GM21737 (cell line): ENCODE data around the gene GPC6.
"Not testable (repeated sequence)": the region's sequence is repeated elsewhere in the genome, so short reads cannot be mapped to it uniquely, and the experiment has no call there.

Experiments
- ATAC-seq: cut with Tn5 transposase; IDR thresholded peaks from one replicate; pipeline ENCODE4 v1.9.1; 2021; ENCODE audit warnings: mild to moderate bottlenecking, moderate library complexity; ENCODE audit not compliant: unreplicated experiment

The GPC6 gene

GRCh38 chr13:93422980-93423543 is 196.5 kb downstream of the GPC6 start:
- no peak for ATAC-seq

- no peak for ATAC-seq
Measured at GRCh38 chr13:93425411-93425810, 198.8 kb downstream of the GPC6 start.

- ATAC-seq: no peak
Measured at GRCh38 chr13:93430381-93430780, 203.8 kb downstream of the GPC6 start.

- ATAC-seq: no peak
Measured at GRCh38 chr13:93435651-93436050, 209.0 kb downstream of the GPC6 start.

- ATAC-seq: no peak
Measured at GRCh38 chr13:93437081-93437480, 210.5 kb downstream of the GPC6 start.

DNA sequence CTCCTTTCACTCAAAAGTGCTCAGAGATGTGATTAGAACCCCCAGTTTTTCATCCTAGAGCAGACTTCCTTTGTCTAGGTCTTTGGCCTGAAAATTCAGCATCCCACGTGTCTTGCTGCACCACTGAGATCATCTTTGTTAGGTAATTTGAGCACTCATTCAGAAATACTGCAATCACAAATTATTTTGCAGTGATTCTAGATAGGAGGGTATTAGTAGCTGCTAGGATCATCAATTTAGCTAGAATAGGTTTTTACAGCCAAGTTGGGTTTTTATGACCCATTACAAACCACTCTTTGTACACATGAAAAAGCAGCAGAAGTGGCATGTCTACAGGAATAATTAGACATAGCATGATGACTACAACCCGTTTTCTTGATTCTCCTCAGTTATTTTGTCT is 219.6 kb downstream of the GPC6 start:
- no peak for ATAC-seq

DNA sequence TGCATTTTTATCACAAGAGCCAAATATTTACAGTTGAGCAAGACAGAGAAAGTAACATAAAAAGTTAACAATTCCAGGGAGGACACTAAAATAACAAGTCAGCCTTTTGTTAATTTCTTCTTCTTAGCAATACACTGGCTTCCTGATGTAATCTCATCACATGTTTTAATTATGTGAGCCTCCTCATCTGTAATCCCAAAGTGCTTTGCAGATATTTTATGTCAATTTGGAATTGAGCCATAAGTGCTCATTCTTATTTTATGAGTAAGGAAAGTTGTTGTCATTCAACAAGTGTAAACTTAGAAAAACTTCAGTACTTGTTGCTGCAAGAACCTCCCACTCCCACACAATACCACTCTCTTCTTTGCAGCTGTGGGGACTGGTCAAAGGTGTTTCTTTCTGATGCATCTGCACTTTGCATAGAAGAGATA is 223.6 kb downstream of the GPC6 start:
- ATAC-seq: no peak

GRCh38 chr13:93450761-93451160 is 224.2 kb downstream of the GPC6 start:
- no peak for ATAC-seq

DNA sequence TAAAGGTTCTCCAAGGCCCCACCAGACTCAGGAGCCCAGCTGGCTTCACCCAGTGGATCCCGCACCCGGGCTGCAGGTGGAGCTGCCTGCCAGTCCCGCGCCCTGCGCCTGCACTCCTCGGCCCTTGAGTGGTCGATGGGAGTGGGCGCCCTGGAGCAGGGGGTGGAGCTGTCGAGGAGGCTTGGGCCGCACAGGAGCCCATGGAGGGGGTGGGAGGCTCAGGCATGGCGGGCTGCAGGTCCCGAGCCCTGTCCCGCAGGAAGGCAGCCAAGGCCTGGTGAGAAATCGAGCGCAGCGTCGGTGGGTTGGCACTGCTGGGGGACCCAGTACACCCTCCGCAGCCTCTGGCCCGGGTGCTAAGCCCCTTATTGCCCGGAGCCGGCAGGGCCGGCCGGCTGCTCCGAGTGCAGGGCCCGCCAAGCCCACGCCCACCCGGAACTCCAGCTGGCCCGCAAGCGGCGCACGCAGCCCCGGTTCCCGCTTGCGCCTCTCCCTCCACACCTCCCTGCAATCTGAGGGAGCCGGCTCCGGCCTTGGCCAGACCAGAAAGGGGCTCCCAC is 228.1 kb downstream of the GPC6 start:
- not testable (repeated sequence) for ATAC-seq

DNA sequence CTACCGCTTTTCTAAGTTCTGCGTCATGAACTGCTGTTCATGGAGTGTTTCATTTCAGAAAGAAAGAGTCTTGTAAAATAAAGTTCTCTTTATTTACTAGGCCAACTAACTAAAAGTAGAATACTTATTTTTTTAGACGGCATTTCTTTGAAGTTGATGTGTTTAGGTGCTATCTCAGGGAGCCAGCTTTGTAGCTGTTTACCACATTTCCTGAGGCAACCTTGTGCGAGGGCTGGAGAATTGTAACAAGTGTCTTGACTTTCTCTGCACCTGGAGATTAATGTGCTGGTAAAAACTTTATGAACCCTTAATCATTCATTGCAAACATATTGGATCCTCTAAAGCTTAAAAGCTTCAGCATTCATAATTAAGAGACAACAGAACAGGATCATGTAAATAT is 229.3 kb downstream of the GPC6 start:
- no peak for ATAC-seq

GRCh38 chr13:93460005-93460404 is 233.4 kb downstream of the GPC6 start:
- no peak for ATAC-seq

DNA sequence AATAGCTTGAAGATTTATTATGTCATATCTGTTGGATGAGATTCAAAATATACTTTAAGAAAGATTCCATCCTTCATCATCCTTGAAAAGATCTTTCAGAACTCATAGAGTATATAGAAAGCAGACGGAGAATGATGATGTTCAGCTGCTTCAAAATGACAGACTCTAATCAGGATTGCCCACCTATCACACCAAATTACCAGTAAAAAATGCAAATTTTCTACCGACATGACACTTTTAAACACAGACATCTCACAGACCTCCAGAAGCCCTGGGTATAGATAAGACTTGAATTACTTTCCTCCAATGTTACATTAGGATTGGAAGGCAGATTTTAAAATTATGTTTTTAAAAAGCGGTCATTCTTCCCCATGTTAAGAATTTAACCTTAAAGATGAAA is 235.5 kb downstream of the GPC6 start:
- no peak for ATAC-seq

DNA sequence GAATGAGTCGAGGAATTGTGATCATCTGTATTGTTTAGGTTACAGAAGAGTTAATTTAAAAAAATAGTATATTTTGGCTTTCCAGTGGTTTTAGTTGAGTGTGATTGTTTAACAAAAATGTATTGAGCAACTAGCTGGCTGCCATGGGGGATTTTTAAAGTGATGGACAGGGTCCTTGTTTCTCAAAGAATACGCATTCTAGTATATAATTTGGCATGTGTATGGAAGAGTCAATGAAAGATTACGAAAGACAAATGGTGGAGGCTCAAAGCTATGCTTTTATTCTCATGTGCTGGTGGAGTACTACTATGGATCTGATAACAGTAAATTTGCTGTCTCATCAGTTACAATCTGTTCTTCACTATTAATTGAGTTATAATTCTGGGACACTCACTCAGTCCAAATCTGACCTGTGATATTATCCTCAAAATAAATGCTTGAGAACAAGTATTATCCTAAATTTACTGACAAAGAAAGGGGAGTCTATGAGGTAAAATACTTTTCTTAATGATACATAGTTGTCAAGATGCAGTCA is 240.0 kb downstream of the GPC6 start:
- ATAC-seq: no peak

GRCh38 chr13:93467175-93467574 is 240.6 kb downstream of the GPC6 start:
- no peak for ATAC-seq

GRCh38 chr13:93468433-93468832 is 241.8 kb downstream of the GPC6 start:
- no peak for ATAC-seq

- no peak for ATAC-seq
Measured at GRCh38 chr13:93472296-93472695, 245.7 kb downstream of the GPC6 start.

DNA sequence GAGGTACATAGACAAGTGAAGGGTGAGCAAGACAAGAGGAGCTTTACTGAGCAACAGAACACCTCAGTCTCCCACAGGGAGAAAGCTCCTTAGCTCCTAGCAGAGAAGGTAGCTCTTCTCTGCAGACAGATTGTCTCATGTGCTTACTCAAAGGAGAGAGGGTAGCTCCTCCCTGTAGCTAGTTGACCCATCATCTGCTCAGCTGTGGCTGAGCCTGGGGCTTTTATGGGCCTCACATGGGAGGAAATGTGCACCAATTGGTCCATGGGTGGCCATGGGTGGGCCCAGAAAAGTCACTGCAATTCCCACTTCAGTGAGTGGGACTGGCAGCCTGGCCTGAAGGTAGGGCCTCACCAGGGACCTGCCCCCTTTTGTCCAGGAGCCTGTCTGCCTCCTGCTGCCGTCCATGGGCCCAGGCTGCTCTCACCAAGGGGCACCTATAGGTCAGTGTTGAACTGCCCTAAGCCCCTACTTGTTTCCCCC is 246.2 kb downstream of the GPC6 start:
- no peak for ATAC-seq

GRCh38 chr13:93473441-93474270 is 247.0 kb downstream of the GPC6 start:
- no peak for ATAC-seq

DNA sequence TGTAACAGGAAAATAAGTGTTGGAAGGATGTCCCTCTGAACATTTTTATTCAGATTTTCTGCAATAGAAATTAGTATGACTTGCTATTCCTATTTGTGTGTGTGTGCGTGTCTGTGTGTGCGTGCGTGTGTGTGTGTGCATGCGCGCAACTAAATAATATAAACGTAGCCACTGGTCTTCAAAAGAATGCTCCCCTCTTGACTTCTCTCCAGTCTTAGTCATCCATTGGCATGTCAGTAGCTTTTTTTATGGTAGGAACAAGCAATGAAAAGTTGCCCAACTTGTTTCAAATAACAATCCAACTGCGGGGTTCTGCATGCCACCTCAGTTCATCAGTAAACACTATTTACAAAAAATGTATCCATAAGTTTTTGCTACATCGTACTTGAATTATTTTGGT is 249.6 kb downstream of the GPC6 start:
- ATAC-seq: no peak

GRCh38 chr13:93477238-93477637 is 250.6 kb downstream of the GPC6 start:
- no peak for ATAC-seq

GRCh38 chr13:93480553-93481106 is 254.0 kb downstream of the GPC6 start:
- ATAC-seq: no peak

DNA sequence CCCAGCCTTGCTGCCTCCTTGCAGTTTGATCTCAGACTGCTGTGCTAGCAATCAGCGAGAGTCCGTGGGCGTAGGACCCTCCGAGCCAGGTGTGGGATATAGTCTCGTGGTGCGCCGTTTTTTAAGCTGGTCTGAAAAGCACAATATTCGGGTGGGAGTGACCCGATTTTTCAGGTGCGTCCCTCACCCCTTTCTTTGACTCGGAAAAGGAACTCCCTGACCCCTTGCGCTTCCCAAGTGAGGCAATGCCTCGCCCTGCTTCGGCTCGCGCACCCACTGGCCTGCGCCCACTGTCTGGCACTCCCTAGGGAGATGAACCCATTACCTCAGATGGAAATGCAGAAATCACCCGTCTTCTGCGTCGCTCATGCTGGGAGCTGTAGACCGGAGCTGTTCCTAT is 269.5 kb downstream of the GPC6 start:
- ATAC-seq: not testable (repeated sequence)
